Right ventricle myocardium inferior (tissue), 1 donor: ENCODE results near the gene TJAP1. TPM values are rescaled to one million over a fixed set of nuclear protein-coding genes. Genes with fewer than 3 reads are reported as not detected.
"Not testable (repeated sequence)": the region's sequence is repeated elsewhere in the genome, so short reads cannot be mapped to it uniquely, and the experiment has no call there.

Experiments used
- ATAC-seq: fragments of 200-7000 bp; cut with Tn5 transposase; one replicate; pipeline ENCODE4 v1.9.1; 2020; ENCODE audit warnings: mild to moderate bottlenecking, moderate library complexity
- DNase-seq: peaks from one replicate; pipeline ENCODE4 v3.0.0; 2021; ENCODE audit errors: missing footprints
- intact Hi-C: fragments of 100-400 bp; cut with DNase I; formaldehyde crosslinking; loops from one replicate; pipeline ENCODE4 v1.11.0; 2022
- total RNA-seq: library from RNA; stranded (reverse); fragmentation: NEBNext Ultra II Directional; extraction: Animal tissue kit (Norgen Biotek cat#: 25700); gene quantifications from one replicate; pipeline ENCODE4 v1.2.1, GENCODE V29; 2021
- donor health status: DM: no; HTN: yes; CAD: no; lungs with severe emphysema.

TJAP1 gene
- total RNA-seq, 1 donor from 2014 or later = 17.4 TPM

GRCh38 chr6:43510827-43511163 lies 33.4 kb downstream of the TJAP1 start:
- ATAC-seq (peak; percentile 4), DNase-seq (peak; percentile 62)
- intact Hi-C loops = loop anchor here (10.0 kb wide), 1 partner anchor 726 kb away; the partner anchor contains the start of gene BICRAL

GRCh38 chr6:43511824-43512415 lies 34.5 kb downstream of the TJAP1 start:
- peak; percentile 71 for DNase-seq
- ATAC-seq = peak; percentile 51
- intact Hi-C loops = loop anchor here (10.0 kb wide), 1 partner anchor 727 kb away; the partner anchor contains the start of gene BICRAL

- ATAC-seq = no peak
- intact Hi-C loops = loop anchor here (2.0 to 10.0 kb wide), 2 partner anchors 61 to 731 kb away; partner anchors contain the start of genes BICRAL, POLH and XPO5
Observed at GRCh38 chr6:43515808-43516207, 38.4 kb downstream of the TJAP1 start.

GRCh38 chr6:43516367-43516696 lies 39.0 kb downstream of the TJAP1 start:
- intact Hi-C loops = loop anchor here (2.0 to 10.0 kb wide), 2 partner anchors 60 to 732 kb away; partner anchors contain the start of genes BICRAL, POLH and XPO5
- DNase-seq (no peak), ATAC-seq (no peak)

More at GRCh38 chr6:43515808-43516207, 38.4 kb downstream of the TJAP1 start:
- no peak for DNase-seq

GRCh38 chr6:43516697-43517504 lies 39.5 kb downstream of the TJAP1 start, which contains the start of the genes POLR1C and YIPF3:
Gene POLR1C, plus strand, starts transcription at chr6:43517089. Its CDS starts 21 bp downstream, at chr6:43517110.
Gene YIPF3, minus strand, starts transcription at chr6:43516926. Its CDS starts 119 bp downstream, at chr6:43516807.
- intact Hi-C loops = loop anchor here (2.0 to 10.0 kb wide), 2 partner anchors 60 to 732 kb away; partner anchors contain the start of genes BICRAL, POLH and XPO5
- ATAC-seq (peak; percentile 94), DNase-seq (peak; percentile 98)

- intact Hi-C loops = loop anchor here (2.0 to 10.0 kb wide), 2 partner anchors 59 to 733 kb away; partner anchors contain the start of genes BICRAL, POLH and XPO5
- DNase-seq (no peak), ATAC-seq (no peak)
Observed at GRCh38 chr6:43517505-43518357, 40.4 kb downstream of the TJAP1 start.

- no peak for ATAC-seq
- no peak for DNase-seq
- intact Hi-C loops = no loop called here
Observed at GRCh38 chr6:43520097-43520496, 42.7 kb downstream of the TJAP1 start.

- intact Hi-C loops = no loop called here
- ATAC-seq = peak; percentile 33
Observed at GRCh38 chr6:43521836-43522235, 44.5 kb downstream of the TJAP1 start.

GRCh38 chr6:43522547-43523261 lies 45.3 kb downstream of the TJAP1 start:
- DNase-seq (no peak), ATAC-seq (no peak)
- intact Hi-C loops = no loop called here

More at GRCh38 chr6:43521836-43522235, 44.5 kb downstream of the TJAP1 start:
- DNase-seq = no peak

GRCh38 chr6:43523284-43523683 lies 45.9 kb downstream of the TJAP1 start:
- intact Hi-C loops = no loop called here
- ATAC-seq (no peak), DNase-seq (no peak)

- intact Hi-C loops = no loop called here
- no peak for DNase-seq
- ATAC-seq = no peak
Observed at GRCh38 chr6:43524483-43524961, 47.2 kb downstream of the TJAP1 start.

GRCh38 chr6:43532201-43532600 lies 54.8 kb downstream of the TJAP1 start:
- intact Hi-C loops = no loop called here
- ATAC-seq = no peak
- DNase-seq = no peak

GRCh38 chr6:43538986-43539385 lies 61.6 kb downstream of the TJAP1 start:
- ATAC-seq, intact Hi-C loops, DNase-seq: not testable (repeated sequence)

GRCh38 chr6:43539409-43539808 lies 62.0 kb downstream of the TJAP1 start:
- intact Hi-C loops, ATAC-seq, DNase-seq: not testable (repeated sequence)

- no peak for ATAC-seq
- intact Hi-C loops = no loop called here
- no peak for DNase-seq
Observed at GRCh38 chr6:43540507-43540906, 63.1 kb downstream of the TJAP1 start.

- intact Hi-C loops = no loop called here
- ATAC-seq (no peak), DNase-seq (no peak)
Observed at GRCh38 chr6:43541774-43542471, 64.6 kb downstream of the TJAP1 start.

- intact Hi-C loops = no loop called here
- DNase-seq = no peak
- no peak for ATAC-seq
Observed at GRCh38 chr6:43544461-43544860, 67.1 kb downstream of the TJAP1 start.
